B cell (primary cell): ENCODE results near the gene SNCAIP. TPM values are rescaled to one million over a fixed set of nuclear protein-coding genes. Genes with fewer than 3 reads are reported as not detected.

Experiments used
- ATAC-seq: fragments of 200-7000 bp; cut with Tn5 transposase; one replicate; pipeline ENCODE4 v1.10.0; 2021; ENCODE audit warnings: low read depth, mild to moderate bottlenecking, moderate number of reproducible peaks, moderate library complexity
- CTCF ChIA-PET: fragments of 350-600 bp; sonication (Branson Sonifier 250); formaldehyde crosslinking; loops from one replicate; lab custom pipeline; 2021; ENCODE audit warnings: antibody characterized with exemption, inconsistent platforms; lab: Charles Lee
- POLR2A ChIA-PET: fragments of 350-600 bp; sonication (Branson Sonifier 250); formaldehyde crosslinking; loops from one replicate; lab custom pipeline; 2021; ENCODE audit warnings: antibody characterized with exemption; lab: Charles Lee
- DNase-seq: peaks from one replicate; pipeline ENCODE4 v3.0.0; 2013
- H2AFZ ChIP-seq: 2 replicates; pipeline ENCODE4 v1.6.1; 2012; ENCODE audit warnings: mild to moderate bottlenecking, low read depth, low read length; ENCODE audit not compliant: insufficient read depth, poor library complexity, severe bottlenecking
- H3K27ac ChIP-seq, 2 donors: 1 replicate in 1 of 2; 2 replicates in 1 of 2; pipeline ENCODE4 v1.5.1; 2012 to 2013; ENCODE audit warnings: low read length in 2 of 2, mild to moderate bottlenecking in 2 of 2, moderate library complexity in 1 of 2
- H3K27me3 ChIP-seq, 4 experiments: fragments of 200-600 bp in 1 of 4; sonication (generic) in 1 of 4; replicated peaks in 1 of 4; 1 replicate in 2 of 4; 2 replicates in 2 of 4; pipeline versions ENCODE4 v1.6.1 to v1.7.0; 2013 to 2016; ENCODE audit warnings: low read length in 3 of 4, mild to moderate bottlenecking in 2 of 4, mixed read lengths in 1 of 4, moderate library complexity in 1 of 4; ENCODE audit not compliant: insufficient read depth in 4 of 4, control insufficient read depth in 3 of 4; ENCODE audit errors: control extremely low read depth in 1 of 4
- H3K36me3 ChIP-seq, 2 experiments: replicated peaks in 1 of 2; 1 replicate in 1 of 2; 2 replicates in 1 of 2; pipeline versions ENCODE4 v1.6.1 to v1.7.1; 2013; ENCODE audit warnings: low read length in 1 of 2; ENCODE audit not compliant: insufficient read depth in 2 of 2, control insufficient read depth in 1 of 2; ENCODE audit errors: control extremely low read depth in 1 of 2, extremely low read depth in 1 of 2
- H3K4me1 ChIP-seq, 2 donors: fragments of 200-600 bp in 1 of 2; sonication (generic) in 1 of 2; 1 replicate in 1 of 2; 2 replicates in 1 of 2; pipeline versions ENCODE4 v1.5.1 to v1.6.1; 2013 to 2017; ENCODE audit warnings: low read length in 2 of 2; ENCODE audit not compliant: control insufficient read depth in 2 of 2, insufficient read depth in 2 of 2
- H3K4me2 ChIP-seq: replicated peaks from 2 replicates; pipeline ENCODE3; 2012; ENCODE audit warnings: mild to moderate bottlenecking, low read depth, low read length; ENCODE audit not compliant: poor library complexity, severe bottlenecking
- H3K4me3 ChIP-seq, 5 experiments: fragments of 200-600 bp in 1 of 5; sonication (generic) in 1 of 5; 1 replicate in 3 of 5; 2 replicates in 2 of 5; pipeline versions ENCODE4 v1.5.1 to v1.7.0; 2011 to 2016; ENCODE audit warnings: low read length in 4 of 5, mild to moderate bottlenecking in 4 of 5, low read depth in 2 of 5, control low read depth in 1 of 5, moderate library complexity in 1 of 5; ENCODE audit not compliant: insufficient read depth in 1 of 5; ENCODE audit errors: control extremely low read depth in 1 of 5, extremely low read depth in 1 of 5
- H3K79me2 ChIP-seq: fragments of 200-600 bp; sonication (generic); one replicate; pipeline ENCODE4 v1.6.0; 2016; ENCODE audit warnings: low read length; ENCODE audit not compliant: control insufficient read depth, insufficient read depth
- H3K9ac ChIP-seq: fragments of 200-600 bp; sonication (generic); 2 replicates; pipeline ENCODE4 v1.6.1; 2017; ENCODE audit warnings: mild to moderate bottlenecking, low read length, moderate library complexity
- H3K9me3 ChIP-seq, 3 donors: one replicate each; pipeline versions ENCODE4 v1.6.1 to v1.7.1; 2013; ENCODE audit warnings: low read length in 2 of 3; ENCODE audit not compliant: control insufficient read depth in 2 of 3, insufficient read depth in 1 of 3; ENCODE audit errors: control extremely low read depth in 1 of 3
- H4K20me1 ChIP-seq: 2 replicates; pipeline ENCODE4 v1.6.0; 2012; ENCODE audit warnings: mild to moderate bottlenecking, low read length; ENCODE audit not compliant: insufficient read depth, control insufficient read depth, poor library complexity, severe bottlenecking
- H3K27ac Mint-ChIP-seq: one replicate; pipeline ENCODE4 v1.8.0; 2021; ENCODE audit warnings: mixed read lengths
- H3K27me3 Mint-ChIP-seq: one replicate; pipeline ENCODE4 v1.8.0; 2021; ENCODE audit warnings: mixed read lengths
- H3K4me1 Mint-ChIP-seq: one replicate; pipeline ENCODE4 v1.8.0; 2021; ENCODE audit warnings: mixed read lengths
- H3K4me3 Mint-ChIP-seq: one replicate; pipeline ENCODE4 v1.8.0; 2021; ENCODE audit warnings: mixed read lengths
- H3K9me3 Mint-ChIP-seq: one replicate; pipeline ENCODE4 v1.8.0; 2022; ENCODE audit warnings: mixed read lengths; ENCODE audit not compliant: insufficient read depth
- EZH2 ChIP-seq: IDR thresholded peaks from 2 replicates; pipeline ENCODE4 v1.6.1; 2012; ENCODE audit warnings: borderline replicate concordance, low read depth, mild to moderate bottlenecking, moderate library complexity, low read length; ENCODE audit not compliant: insufficient read depth, poor library complexity, severe bottlenecking
- WGBS: methylation state at CpG from one replicate; pipeline ENCODE4 v1.1.5; 2013; ENCODE audit warnings: missing lambda C conversion rate; ENCODE audit not compliant: insufficient coverage; 5-methylcytosine and 5-hydroxymethylcytosine counted together
- intact Hi-C: fragments of 100-400 bp; cut with micrococcal nuclease; formaldehyde crosslinking; loops from one replicate; pipeline ENCODE4 v1.10.0; 2022
- polyA plus RNA-seq: library from polyadenylated mRNA; depleted of rRNA; stranded (reverse); fragments of >200 nt; gene quantifications from 2 replicates; pipeline ENCODE4 v1.2.3, GENCODE V29; 2012
- total RNA-seq, 2 donors: library from RNA; stranded (reverse); fragments of 120-200 nt in 1 of 2; gene quantifications; 1 replicate in 1 of 2; 2 replicates in 1 of 2; pipeline versions ENCODE4 v1.2.3 to v1.2.4, GENCODE V29; 2013 to 2022
- TF ChIP-seq, protein P1 (sequence below): fragments of 200-600 bp; IDR thresholded peaks from one replicate; pipeline ENCODE4 v1.8.0; 2022; ENCODE audit warnings: antibody characterized with exemption, mild to moderate bottlenecking

The SNCAIP gene
- total and polyA plus RNA-seq, 2 donors (not counting 1 experiment from before 2014, with no cell fraction given): not detected

DNA sequence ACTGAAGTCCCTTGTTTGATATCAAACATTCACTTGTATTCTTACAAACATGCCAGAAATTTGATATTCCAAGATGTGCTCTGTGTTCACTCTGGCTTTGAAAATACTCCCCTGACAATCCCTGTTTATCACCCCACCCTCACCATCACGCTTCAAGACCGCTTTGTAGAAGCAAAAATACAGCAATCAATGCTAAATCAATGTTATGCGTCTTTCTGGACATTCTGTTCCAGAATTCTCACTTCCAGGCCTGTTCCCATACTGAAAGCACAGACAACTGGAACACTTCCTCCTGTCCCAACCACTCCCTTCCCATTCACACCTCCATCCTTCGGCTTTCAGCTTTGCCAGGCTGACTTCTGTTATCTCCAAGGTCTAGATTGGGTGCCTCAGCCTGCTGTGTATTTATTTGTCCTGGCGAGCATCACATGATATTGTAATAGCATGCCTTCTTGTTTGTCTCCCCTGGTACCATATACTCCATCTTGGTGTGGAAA lies 72.8 kb downstream of the SNCAIP start:
- Mint-ChIP-seq H3K4me1 (no peaks in the 10 kb centered on the region), H3K9me3 (no peaks in the 10 kb centered on the region), H3K4me3 (no peak overlapping the region), H3K27me3 (peaks cover 11% of the 10 kb centered on the region), H3K27ac (no peak overlapping the region)
- TF ChIP-seq, protein P1, sequence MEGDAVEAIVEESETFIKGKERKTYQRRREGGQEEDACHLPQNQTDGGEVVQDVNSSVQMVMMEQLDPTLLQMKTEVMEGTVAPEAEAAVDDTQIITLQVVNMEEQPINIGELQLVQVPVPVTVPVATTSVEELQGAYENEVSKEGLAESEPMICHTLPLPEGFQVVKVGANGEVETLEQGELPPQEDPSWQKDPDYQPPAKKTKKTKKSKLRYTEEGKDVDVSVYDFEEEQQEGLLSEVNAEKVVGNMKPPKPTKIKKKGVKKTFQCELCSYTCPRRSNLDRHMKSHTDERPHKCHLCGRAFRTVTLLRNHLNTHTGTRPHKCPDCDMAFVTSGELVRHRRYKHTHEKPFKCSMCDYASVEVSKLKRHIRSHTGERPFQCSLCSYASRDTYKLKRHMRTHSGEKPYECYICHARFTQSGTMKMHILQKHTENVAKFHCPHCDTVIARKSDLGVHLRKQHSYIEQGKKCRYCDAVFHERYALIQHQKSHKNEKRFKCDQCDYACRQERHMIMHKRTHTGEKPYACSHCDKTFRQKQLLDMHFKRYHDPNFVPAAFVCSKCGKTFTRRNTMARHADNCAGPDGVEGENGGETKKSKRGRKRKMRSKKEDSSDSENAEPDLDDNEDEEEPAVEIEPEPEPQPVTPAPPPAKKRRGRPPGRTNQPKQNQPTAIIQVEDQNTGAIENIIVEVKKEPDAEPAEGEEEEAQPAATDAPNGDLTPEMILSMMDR: no peak
- no peak for TF ChIP-seq EZH2
- intact Hi-C loops: no loop called here
- Histone ChIP-seq H3K36me3 (no peaks in the 10 kb centered on the region), H3K4me1 (no peaks in the 10 kb centered on the region), H3K27me3 (no peaks in the 10 kb centered on the region), H3K4me3 (no peak overlapping the region), H4K20me1 (no peaks in the 10 kb centered on the region), H3K9ac (no peak overlapping the region), H3K27ac (no peak overlapping the region), H3K4me2 (no peak overlapping the region), H2AFZ (no peak overlapping the region), H3K9me3 (no peaks in the 10 kb centered on the region), H3K79me2 (no peaks in the 10 kb centered on the region)
- ATAC-seq: no peak
- 74% methylated on average over 3 of the region's 5 CpGs for WGBS
- ChIA-PET CTCF (no interaction called here), POLR2A (no interaction called here)
- DNase-seq: no peak

DNA sequence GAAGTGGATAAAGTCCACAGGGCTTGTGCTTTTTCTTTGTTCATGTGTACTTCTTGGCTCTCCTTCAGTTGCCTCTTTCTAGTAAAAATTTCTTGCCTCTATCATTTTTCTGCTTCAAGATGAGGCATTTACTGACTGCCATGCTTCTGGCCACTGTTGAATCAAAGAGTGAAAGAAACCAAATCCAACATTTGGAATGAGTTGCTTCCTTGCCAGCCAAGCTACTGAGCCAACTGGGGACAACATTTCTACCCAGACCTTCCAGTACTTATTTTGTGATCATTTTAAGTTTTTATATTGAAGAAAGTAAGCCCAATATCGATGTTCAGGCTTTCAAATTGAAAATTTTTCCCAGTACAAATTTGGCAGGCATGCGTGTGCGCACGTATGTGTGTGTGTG lies 73.2 kb downstream of the SNCAIP start:
- no peak overlapping the region for H3K27ac ChIP-seq
- intact Hi-C loops: no loop called here
- no peaks in the 10 kb centered on the region for H3K79me2 ChIP-seq
- ChIA-PET CTCF (no interaction called here), POLR2A (no interaction called here)
- Mint-ChIP-seq H3K27ac (no peak overlapping the region), H3K9me3 (no peaks in the 10 kb centered on the region), H3K27me3 (peaks cover 11% of the 10 kb centered on the region), H3K4me1 (no peaks in the 10 kb centered on the region), H3K4me3 (no peak overlapping the region)
- no peaks in the 10 kb centered on the region for H3K9me3 ChIP-seq
- 92% methylated on average over 4 of the region's 4 CpGs for WGBS
- no peak overlapping the region for H2AFZ ChIP-seq
- no peak overlapping the region for H3K4me2 ChIP-seq
- no peaks in the 10 kb centered on the region for H3K36me3 ChIP-seq
- no peak overlapping the region for H3K4me3 ChIP-seq
- DNase-seq (no peak), ATAC-seq (no peak)
- TF ChIP-seq EZH2: no peak
- TF ChIP-seq, protein P1: no peak
- no peaks in the 10 kb centered on the region for H3K4me1 ChIP-seq
- H3K9ac ChIP-seq: no peak overlapping the region
- H4K20me1 ChIP-seq: no peaks in the 10 kb centered on the region
- no peaks in the 10 kb centered on the region for H3K27me3 ChIP-seq
